Activated naive CD4-positive, alpha-beta T cell treated with anti-CD3 and anti-CD28 coated beads, Interleukin-2, amount 50 U/mL, for 16 hours (primary cell): ENCODE data around the gene CXCR3.
A peak's percentile ranks its signal among the peaks of the same experiment; 100 is the strongest.
"Not testable (repeated sequence)": the region's sequence is repeated elsewhere in the genome, so short reads cannot be mapped to it uniquely, and the experiment has no call there.

Experiments used
- DNase-seq: peaks from one replicate; pipeline ENCODE4 v3.0.0-alpha.2; 2020

CXCR3 gene

GRCh38 chrX:71636438-71637252, 18.3 kb upstream of the CXCR3 start:
- no peak for DNase-seq

- DNase-seq, result no peak
These were observed 16.1 kb upstream of the CXCR3 start for GRCh38 chrX:71634366-71634765.

DNA sequence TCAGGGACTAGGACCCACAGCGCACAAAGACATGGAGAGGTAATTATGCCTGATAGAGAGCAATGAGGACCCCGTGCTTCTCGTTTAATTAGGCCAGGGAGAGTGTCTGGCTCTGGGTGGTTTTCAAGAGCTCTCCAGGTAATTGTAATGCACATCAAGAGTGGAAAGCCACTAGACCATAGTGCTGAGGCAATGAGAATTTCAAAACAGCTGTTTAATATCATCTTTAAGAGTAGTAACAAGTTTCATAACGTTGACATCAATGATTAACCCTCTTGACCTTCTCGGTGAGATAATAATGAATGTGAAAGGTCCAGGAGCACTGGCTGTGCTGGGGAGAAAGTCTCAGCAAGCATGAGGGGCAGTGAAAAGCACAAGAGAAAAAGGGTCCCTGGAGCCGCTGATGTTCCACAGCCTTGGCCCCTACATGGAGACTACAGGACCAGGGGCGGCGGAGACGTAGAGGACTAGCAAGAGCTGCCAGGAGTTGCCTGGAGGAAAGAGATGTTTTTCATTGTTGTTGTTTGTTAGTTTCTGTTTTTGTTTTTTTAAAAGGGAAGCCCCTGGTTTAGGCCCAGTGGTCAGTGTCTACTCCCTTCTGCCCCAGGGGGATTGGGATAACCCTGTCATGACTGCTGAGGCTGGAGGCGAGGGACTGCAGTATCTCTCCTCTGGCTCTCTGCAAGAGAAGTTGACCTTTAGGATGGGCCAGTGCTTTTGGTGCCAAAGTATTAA, 14.8 kb upstream of the CXCR3 start:
- DNase-seq, result no peak

DNA sequence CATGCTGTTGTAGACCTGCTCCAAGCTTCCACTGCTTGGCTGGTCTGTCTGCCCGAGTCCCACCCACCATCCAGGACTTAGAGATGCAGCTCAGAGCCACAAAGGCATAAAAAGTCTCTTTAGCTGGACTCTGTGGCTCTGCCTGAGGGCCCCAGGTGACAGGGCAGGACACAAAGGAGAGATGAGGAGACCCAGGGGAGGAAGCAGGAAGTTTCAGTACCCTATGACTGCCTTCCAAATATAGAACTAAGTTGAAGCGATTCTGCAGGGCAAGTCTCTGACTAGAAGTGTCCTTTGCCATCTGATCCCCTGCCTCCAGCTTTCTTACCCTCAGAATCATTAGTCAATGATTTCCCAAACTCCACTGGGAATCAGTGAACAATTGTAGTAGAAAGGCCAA, 11.2 kb upstream of the CXCR3 start:
- DNase-seq, result no peak

DNA sequence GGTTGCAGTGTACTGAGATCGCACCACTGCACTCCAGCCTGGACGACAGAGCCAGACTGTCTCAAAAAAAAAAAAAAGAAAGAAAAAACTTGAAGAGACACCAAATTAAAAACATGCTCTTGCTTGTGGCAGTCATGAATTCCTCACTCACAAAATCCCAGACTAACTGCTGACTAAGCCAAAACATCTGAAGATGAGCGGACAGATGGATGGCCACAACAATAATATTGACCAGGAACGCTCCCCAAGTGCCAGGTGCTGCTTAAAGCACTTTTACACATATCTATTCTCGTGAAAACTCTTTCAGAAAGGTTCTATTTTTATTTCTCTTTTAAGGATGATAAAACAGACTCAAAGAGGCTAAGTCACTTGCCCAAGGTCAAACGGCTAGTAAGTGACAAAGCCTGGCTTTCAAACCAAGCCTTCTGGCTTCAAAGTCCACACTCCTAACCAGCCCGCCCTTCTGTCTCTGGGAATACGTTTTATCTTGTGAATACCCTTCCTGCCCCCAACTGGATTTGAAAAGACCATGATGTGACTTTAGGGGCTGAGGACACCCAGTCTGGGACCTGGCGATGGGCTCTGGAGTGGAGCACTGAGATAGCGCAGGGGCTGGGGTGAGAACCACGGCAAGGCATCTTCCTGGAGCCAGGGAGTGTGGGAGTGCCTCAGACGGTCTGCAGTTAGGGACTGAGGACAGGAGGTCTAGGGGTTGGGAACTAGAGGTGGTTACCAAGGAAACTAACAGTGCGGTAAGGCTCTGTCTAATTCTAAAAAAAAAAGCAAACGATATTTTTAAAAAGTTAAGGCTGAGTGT, 9.5 kb upstream of the CXCR3 start:
- DNase-seq, result no peak

GRCh38 chrX:71626576-71626975, 8.3 kb upstream of the CXCR3 start:
- no peak for DNase-seq

GRCh38 chrX:71625471-71625870, 7.2 kb upstream of the CXCR3 start:
- DNase-seq, result no peak

- no peak for DNase-seq
These were observed 5.4 kb upstream of the CXCR3 start for GRCh38 chrX:71623714-71624113.

DNA sequence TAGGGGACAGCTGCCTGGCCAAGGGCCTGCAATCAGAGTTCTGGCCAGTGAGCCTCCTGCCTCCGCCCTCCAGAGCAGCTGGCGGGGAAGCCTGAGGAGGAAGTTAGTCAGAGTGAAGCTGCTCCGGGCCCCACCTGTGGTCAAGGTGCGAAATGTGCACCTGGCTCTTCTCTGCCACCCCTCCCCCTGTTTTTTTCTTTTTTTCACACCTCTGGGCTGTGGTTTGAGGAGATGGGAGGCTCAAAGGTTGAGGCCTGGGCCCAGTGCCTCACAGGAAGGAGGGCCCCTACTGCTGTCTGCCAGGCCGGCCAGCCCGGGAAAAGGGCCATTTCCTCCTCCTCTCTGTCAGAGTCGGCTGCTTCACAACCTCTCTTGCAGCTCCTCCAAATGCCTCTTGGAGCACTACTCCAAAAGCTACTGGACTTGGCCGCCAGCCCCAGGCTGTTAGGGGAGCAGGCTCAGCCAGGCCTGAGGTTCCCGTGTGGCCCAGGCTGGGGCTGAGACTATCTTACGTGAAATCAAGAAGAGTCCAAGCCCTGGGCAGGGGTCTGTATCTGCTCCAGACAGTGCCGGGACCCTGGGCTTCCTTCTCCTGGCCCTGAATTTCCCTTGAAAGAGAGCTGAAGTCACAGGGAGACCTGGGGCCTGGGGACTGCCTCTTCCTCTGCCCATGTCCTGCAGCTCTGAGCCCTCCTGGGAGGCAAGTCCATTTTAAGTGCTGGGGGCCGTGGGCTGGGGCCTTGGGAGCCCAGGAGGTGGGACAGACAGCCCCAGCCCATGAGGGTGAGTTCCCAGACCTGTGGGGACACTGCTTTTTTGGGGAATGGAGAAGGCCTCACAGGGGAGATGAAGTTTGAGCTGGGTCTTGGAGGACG, 4.5 kb upstream of the CXCR3 start:
- peak; percentile 61 for DNase-seq

DNA sequence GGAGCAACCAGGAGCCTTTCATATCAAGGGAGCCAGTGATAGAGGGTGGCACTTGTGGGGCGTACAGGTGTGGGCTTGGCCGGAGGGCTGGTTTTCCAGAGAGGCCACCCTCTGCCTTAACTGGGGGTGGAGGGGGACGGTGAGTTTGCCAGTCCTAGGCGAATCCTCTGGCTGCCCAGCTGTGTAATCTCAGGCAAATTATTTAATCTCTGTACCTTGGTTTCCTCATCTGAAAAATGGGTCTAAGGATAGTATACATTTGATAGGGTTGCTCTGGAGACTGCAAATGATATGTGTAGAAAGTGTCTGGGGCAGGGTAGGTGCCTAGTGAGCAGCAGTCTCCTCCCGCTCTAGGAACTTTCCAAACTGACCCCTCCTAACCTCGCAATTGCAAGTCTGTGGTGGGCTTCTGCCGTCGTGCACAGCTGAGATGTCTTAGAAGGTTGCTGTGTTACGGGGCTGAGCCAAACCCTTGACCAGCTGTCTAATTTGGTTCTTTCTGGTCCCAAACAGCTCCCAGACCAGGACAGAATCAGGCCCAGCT, 3.8 kb upstream of the CXCR3 start:
- no peak for DNase-seq

- no peak for DNase-seq
These were observed 3.3 kb upstream of the CXCR3 start for GRCh38 chrX:71621603-71622002.

DNA sequence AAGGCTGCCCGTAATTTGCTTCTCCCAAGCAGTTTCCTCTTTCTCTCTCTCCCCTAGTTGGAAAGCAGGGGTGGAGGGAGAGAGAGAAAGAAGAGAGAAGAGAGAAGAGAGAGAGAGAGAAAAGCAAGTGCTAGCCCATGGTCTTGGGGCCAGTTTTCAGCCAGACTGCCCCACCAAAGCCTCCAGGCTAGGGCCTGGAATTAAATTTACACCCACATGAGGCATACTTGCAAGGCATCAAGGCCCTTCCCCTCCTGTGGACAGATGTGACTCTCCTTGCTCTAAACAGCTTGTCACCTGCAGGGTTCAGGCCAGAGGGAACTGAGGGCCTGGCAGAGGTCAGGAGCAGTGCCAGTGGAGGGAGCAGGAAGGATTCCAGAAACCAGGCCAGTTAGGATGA, 1.7 kb upstream of the CXCR3 start:
- no peak for DNase-seq

- peak; percentile 73 for DNase-seq
These were observed 882 bp upstream of the CXCR3 start for GRCh38 chrX:71619193-71619592.

GRCh38 chrX:71618787-71619186, 476 bp upstream of the CXCR3 start:
- DNase-seq, result no peak

DNA sequence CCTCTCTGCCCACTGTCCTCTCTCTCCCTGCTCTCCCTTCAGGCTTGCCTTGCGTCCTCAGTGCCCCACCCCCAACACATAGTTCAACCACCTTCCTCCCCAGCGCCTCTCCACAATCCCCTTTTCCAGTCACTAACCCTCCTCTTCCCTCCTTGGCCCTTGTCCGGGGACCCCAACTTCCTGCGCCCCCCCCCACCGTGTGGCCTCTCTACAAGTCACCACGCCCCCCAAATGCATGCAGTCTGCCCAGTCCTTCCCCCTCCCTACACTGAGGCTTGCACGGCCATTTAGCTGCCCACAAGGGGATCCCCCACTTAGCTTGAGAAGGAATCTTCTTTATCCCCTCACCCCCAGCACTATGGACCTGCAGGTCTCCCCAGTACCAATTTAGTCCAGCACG, 569 bp downstream of the CXCR3 start:
- DNase-seq, result no peak

- DNase-seq, result no peak
These were observed 1.4 kb downstream of the CXCR3 start for GRCh38 chrX:71616672-71617529.

GRCh38 chrX:71615954-71616353, 2.4 kb downstream of the CXCR3 start:
- DNase-seq, result no peak

DNA sequence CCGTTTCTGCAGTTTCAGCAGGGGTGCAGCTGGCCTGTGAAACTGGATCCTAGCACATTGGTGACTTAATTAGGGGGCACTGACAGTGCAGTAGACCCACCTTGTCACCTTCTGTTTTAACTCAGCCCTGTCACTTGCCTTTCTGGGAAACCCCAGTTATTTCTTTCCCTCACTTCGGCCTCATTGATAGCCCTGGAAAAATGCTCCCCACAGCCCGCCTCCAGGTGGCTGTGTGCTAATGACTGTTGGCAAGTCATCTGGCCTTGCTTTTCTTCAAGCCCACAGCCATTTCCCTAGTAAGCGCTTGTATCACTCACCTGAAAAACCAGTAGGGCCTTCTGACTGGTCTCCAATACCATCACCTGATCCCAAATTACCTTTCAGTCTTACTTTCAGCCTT, 3.3 kb downstream of the CXCR3 start:
- no peak for DNase-seq

GRCh38 chrX:71612256-71612655, 6.1 kb downstream of the CXCR3 start:
- DNase-seq, result no peak

GRCh38 chrX:71611736-71612135, 6.6 kb downstream of the CXCR3 start:
- not testable (repeated sequence) for DNase-seq

DNA sequence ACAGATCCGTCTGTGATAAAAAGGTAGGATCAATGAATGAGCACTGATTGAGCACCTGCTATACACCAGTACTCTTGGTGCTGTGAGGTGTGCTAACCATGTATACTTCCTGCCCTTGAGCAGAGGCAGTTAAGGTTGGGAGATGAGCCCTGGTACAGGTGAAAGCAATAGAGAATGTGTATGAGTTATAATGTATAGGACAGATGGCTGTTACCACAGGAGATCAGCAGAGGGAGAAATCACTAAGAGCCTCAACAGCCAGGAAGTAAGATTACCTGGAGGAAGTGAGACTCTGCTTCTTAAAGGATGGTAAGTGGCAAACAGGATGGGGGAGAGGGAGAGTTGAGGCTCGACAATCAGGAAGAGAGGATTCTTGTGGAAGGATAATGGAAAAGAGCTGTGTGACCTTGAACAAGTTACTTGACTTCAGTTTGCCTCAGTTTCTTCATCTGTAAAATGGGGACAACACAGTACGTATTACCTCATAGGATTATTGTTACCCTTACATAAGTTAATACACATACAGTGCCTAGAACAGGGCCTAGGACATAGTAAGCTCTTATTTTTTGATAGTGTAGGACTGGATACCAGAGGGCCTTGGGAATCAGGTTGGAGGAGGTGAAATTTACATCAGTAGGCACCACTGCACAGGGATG, 9.1 kb downstream of the CXCR3 start:
- DNase-seq, result no peak
